ENCODE measurements around the gene USP7. TPM values are rescaled to one million over a fixed set of nuclear protein-coding genes. Genes with fewer than 3 reads are reported as not detected.

The USP7 gene
- total and polyA plus RNA-seq, 8 donors = 70.4 to 159 (median 119) TPM

- no peak for DNase-seq
- H3K4me1 ChIP-seq = peaks cover 0 to 4% of the 10 kb centered on the region in 2 donors
- H3K27me3 ChIP-seq = no peaks in the 10 kb centered on the region
- TF ChIP-seq CTCF (IDR thresholded peaks at IDR 0.05) = no peak
- no peaks in the 10 kb centered on the region for H3K9me3 ChIP-seq
- no peak for ATAC-seq
- intact Hi-C loops (cut with DNase I) = loop anchor here in 1 of 2 donors (10.0 kb wide), 1 partner anchor 99 kb away; no protein-coding TSS in a partner anchor
- H3K27ac ChIP-seq = no peak overlapping the region
- no peak overlapping the region for H3K4me3 ChIP-seq
- H3K36me3 ChIP-seq = peaks cover 10 to 100% of the 10 kb centered on the region in 2 donors
Observed at GRCh38 chr16:8905795-8906591, 57.7 kb downstream of the USP7 start.

- Histone ChIP-seq H3K9me3 (no peaks in the 10 kb centered on the region), H3K27ac (no peak overlapping the region), H3K36me3 (peaks cover 10 to 100% of the 10 kb centered on the region in 2 donors), H3K4me3 (no peak overlapping the region), H3K27me3 (no peaks in the 10 kb centered on the region), H3K4me1 (peaks cover 0 to 4% of the 10 kb centered on the region in 2 donors)
- no peak for TF ChIP-seq CTCF (IDR thresholded peaks at IDR 0.05)
- DNase-seq (no peak), ATAC-seq (peak; percentile 64)
- intact Hi-C loops (cut with DNase I) = loop anchor here in 1 of 2 donors (10.0 kb wide), 1 partner anchor 100 kb away; no protein-coding TSS in a partner anchor
Observed at GRCh38 chr16:8905168-8905762, 58.4 kb downstream of the USP7 start.

GRCh38 chr16:8904018-8904430 lies 59.7 kb downstream of the USP7 start:
- Histone ChIP-seq H3K36me3 (peaks cover 13 to 100% of the 10 kb centered on the region in 2 donors), H3K9me3 (no peaks in the 10 kb centered on the region), H3K27me3 (no peaks in the 10 kb centered on the region), H3K27ac (no peak overlapping the region), H3K4me3 (no peak overlapping the region), H3K4me1 (peaks cover 0 to 4% of the 10 kb centered on the region in 2 donors)
- no peak for ATAC-seq
- no peak for TF ChIP-seq CTCF (IDR thresholded peaks at IDR 0.05)
- intact Hi-C loops (cut with DNase I) = loop anchor here in 1 of 2 donors (10.0 kb wide), 1 partner anchor 101 kb away; no protein-coding TSS in a partner anchor
- no peak for DNase-seq

GRCh38 chr16:8903004-8903403 lies 60.7 kb downstream of the USP7 start:
- ATAC-seq (no peak), DNase-seq (no peak)
- Histone ChIP-seq H3K4me1 (peaks cover 0 to 4% of the 10 kb centered on the region in 2 donors), H3K36me3 (peaks cover 13 to 100% of the 10 kb centered on the region in 2 donors), H3K4me3 (no peak overlapping the region), H3K27ac (no peak overlapping the region), H3K27me3 (no peaks in the 10 kb centered on the region), H3K9me3 (no peaks in the 10 kb centered on the region)
- no peak for TF ChIP-seq CTCF (IDR thresholded peaks at IDR 0.05)
- intact Hi-C loops (cut with DNase I) = loop anchor here in 1 of 2 donors (10.0 kb wide), 1 partner anchor 102 kb away; no protein-coding TSS in a partner anchor

GRCh38 chr16:8901320-8901861 lies 62.3 kb downstream of the USP7 start:
- H3K27ac ChIP-seq = no peak overlapping the region
- DNase-seq = no peak
- H3K4me1 ChIP-seq = no peaks in the 10 kb centered on the region
- H3K4me3 ChIP-seq = no peak overlapping the region
- no peak for ATAC-seq
- H3K9me3 ChIP-seq = no peaks in the 10 kb centered on the region
- H3K27me3 ChIP-seq = no peaks in the 10 kb centered on the region
- TF ChIP-seq CTCF (IDR thresholded peaks at IDR 0.05) = no peak
- peaks cover 7 to 100% of the 10 kb centered on the region in 2 donors for H3K36me3 ChIP-seq
- intact Hi-C loops (cut with DNase I) = loop anchor here in 1 of 2 donors (10.0 kb wide), 1 partner anchor 103 kb away; no protein-coding TSS in a partner anchor
